Activated naive CD4-positive, alpha-beta T cell treated with anti-CD3 and anti-CD28 coated beads, Interleukin-2, amount 50 U/mL, for 24 hours (primary cell): ENCODE results near the gene KCND1.

Source experiments
- H3K27ac Mint-ChIP-seq: one replicate; pipeline ENCODE4 v1.8.0; 2021; ENCODE audit warnings: mild to moderate bottlenecking, mixed read lengths
- H3K27me3 Mint-ChIP-seq: one replicate; pipeline ENCODE4 v1.8.0; 2021; ENCODE audit warnings: mixed read lengths
- H3K36me3 Mint-ChIP-seq: one replicate; pipeline ENCODE4 v1.8.0; 2021; ENCODE audit warnings: mixed read lengths
- H3K4me1 Mint-ChIP-seq: one replicate; pipeline ENCODE4 v1.8.0; 2021; ENCODE audit warnings: mixed read lengths
- H3K4me3 Mint-ChIP-seq: one replicate; pipeline ENCODE4 v1.8.0; 2021; ENCODE audit warnings: mild to moderate bottlenecking, mixed read lengths
- H3K9me3 Mint-ChIP-seq: one replicate; pipeline ENCODE4 v1.8.0; 2021; ENCODE audit warnings: mixed read lengths

Gene KCND1

GRCh38 chrX:48971249-48972219, at the start of gene KCND1:
Gene KCND1, minus strand, starts transcription at chrX:48971844. Its CDS starts 1,573 bp downstream, at chrX:48970271.
- peaks cover 12% of the 10 kb centered on the region for H3K4me1 Mint-ChIP-seq
- H3K27me3 Mint-ChIP-seq, result no peaks in the 10 kb centered on the region
- peak within 1 kb of the TSS; percentile 72 for H3K4me3 Mint-ChIP-seq
- H3K27ac Mint-ChIP-seq, result no peak within 1 kb of the TSS
- H3K9me3 Mint-ChIP-seq, result no peaks in the 10 kb centered on the region
- peaks cover 4% of the 10 kb centered on the region for H3K36me3 Mint-ChIP-seq

GRCh38 chrX:49019599-49020249, 48.1 kb upstream of the KCND1 start:
- no peak overlapping the region for H3K4me3 Mint-ChIP-seq
- H3K27ac Mint-ChIP-seq, result no peak overlapping the region
- H3K9me3 Mint-ChIP-seq, result no peaks in the 10 kb centered on the region

GRCh38 chrX:49019050-49019449, 47.4 kb upstream of the KCND1 start:
- H3K4me1 Mint-ChIP-seq, result no peaks in the 10 kb centered on the region
- no peak overlapping the region for H3K27ac Mint-ChIP-seq
- no peaks in the 10 kb centered on the region for H3K9me3 Mint-ChIP-seq
- no peaks in the 10 kb centered on the region for H3K36me3 Mint-ChIP-seq
- H3K4me3 Mint-ChIP-seq, result no peak overlapping the region
- H3K27me3 Mint-ChIP-seq, result no peaks in the 10 kb centered on the region

More at GRCh38 chrX:49019599-49020249, 48.1 kb upstream of the KCND1 start:
- Mint-ChIP-seq H3K36me3 (no peaks in the 10 kb centered on the region), H3K27me3 (no peaks in the 10 kb centered on the region), H3K4me1 (no peaks in the 10 kb centered on the region)

GRCh38 chrX:49003696-49004095, 32.1 kb upstream of the KCND1 start:
- Mint-ChIP-seq H3K27me3 (no peaks in the 10 kb centered on the region), H3K36me3 (peaks cover 3% of the 10 kb centered on the region), H3K27ac (peak overlapping the region; percentile 38), H3K4me1 (peaks cover 22% of the 10 kb centered on the region), H3K4me3 (peak overlapping the region; percentile 62), H3K9me3 (no peaks in the 10 kb centered on the region)

GRCh38 chrX:49002091-49002935, 30.7 kb upstream of the KCND1 start, which contains the start of gene GRIPAP1:
Gene GRIPAP1, minus strand, starts transcription at chrX:49002264. Its CDS starts 35 bp downstream, at chrX:49002229.
- H3K9me3 Mint-ChIP-seq, result no peaks in the 10 kb centered on the region
- H3K4me3 Mint-ChIP-seq, result peak within 1 kb of the TSS; percentile 99
- peak within 1 kb of the TSS; percentile 98 for H3K27ac Mint-ChIP-seq
- H3K4me1 Mint-ChIP-seq, result peaks cover 35% of the 10 kb centered on the region
- no peaks in the 10 kb centered on the region for H3K27me3 Mint-ChIP-seq
- peaks cover 12% of the 10 kb centered on the region for H3K36me3 Mint-ChIP-seq

GRCh38 chrX:49001521-49002090, 30.0 kb upstream of the KCND1 start:
- Mint-ChIP-seq H3K27ac (peak overlapping the region; percentile 98), H3K36me3 (peaks cover 15% of the 10 kb centered on the region), H3K4me3 (peak overlapping the region; percentile 99), H3K27me3 (no peaks in the 10 kb centered on the region), H3K9me3 (no peaks in the 10 kb centered on the region), H3K4me1 (peaks cover 40% of the 10 kb centered on the region)

GRCh38 chrX:49000636-49001035, 29.0 kb upstream of the KCND1 start:
- H3K27me3 Mint-ChIP-seq, result no peaks in the 10 kb centered on the region
- peaks cover 42% of the 10 kb centered on the region for H3K4me1 Mint-ChIP-seq

GRCh38 chrX:48999030-48999429, 27.4 kb upstream of the KCND1 start:
- Mint-ChIP-seq H3K9me3 (no peaks in the 10 kb centered on the region), H3K36me3 (peaks cover 15% of the 10 kb centered on the region), H3K27me3 (no peaks in the 10 kb centered on the region), H3K4me1 (peaks cover 42% of the 10 kb centered on the region), H3K27ac (no peak overlapping the region), H3K4me3 (no peak overlapping the region)

More at GRCh38 chrX:49000636-49001035, 29.0 kb upstream of the KCND1 start:
- Mint-ChIP-seq H3K27ac (no peak overlapping the region), H3K4me3 (peak overlapping the region; percentile 99), H3K9me3 (no peaks in the 10 kb centered on the region), H3K36me3 (peaks cover 15% of the 10 kb centered on the region)

- no peak overlapping the region for H3K27ac Mint-ChIP-seq
- H3K4me1 Mint-ChIP-seq, result peaks cover 42% of the 10 kb centered on the region
- H3K27me3 Mint-ChIP-seq, result no peaks in the 10 kb centered on the region
- peaks cover 15% of the 10 kb centered on the region for H3K36me3 Mint-ChIP-seq
- no peak overlapping the region for H3K4me3 Mint-ChIP-seq
- no peaks in the 10 kb centered on the region for H3K9me3 Mint-ChIP-seq
These were observed 26.7 kb upstream of the KCND1 start for GRCh38 chrX:48998391-48998790.

- H3K27ac Mint-ChIP-seq, result peak overlapping the region; percentile 84
- peaks cover 15% of the 10 kb centered on the region for H3K36me3 Mint-ChIP-seq
- H3K27me3 Mint-ChIP-seq, result no peaks in the 10 kb centered on the region
- H3K9me3 Mint-ChIP-seq, result no peaks in the 10 kb centered on the region
- peaks cover 42% of the 10 kb centered on the region for H3K4me1 Mint-ChIP-seq
- H3K4me3 Mint-ChIP-seq, result peak overlapping the region; percentile 44
These were observed 26.2 kb upstream of the KCND1 start for GRCh38 chrX:48997865-48998264.

GRCh38 chrX:48997455-48997854, 25.8 kb upstream of the KCND1 start:
- no peaks in the 10 kb centered on the region for H3K9me3 Mint-ChIP-seq
- peak overlapping the region; percentile 44 for H3K4me3 Mint-ChIP-seq
- peak overlapping the region; percentile 84 for H3K27ac Mint-ChIP-seq
- no peaks in the 10 kb centered on the region for H3K27me3 Mint-ChIP-seq
- H3K4me1 Mint-ChIP-seq, result peaks cover 42% of the 10 kb centered on the region
- peaks cover 15% of the 10 kb centered on the region for H3K36me3 Mint-ChIP-seq

- H3K4me1 Mint-ChIP-seq, result peaks cover 42% of the 10 kb centered on the region
- peaks cover 15% of the 10 kb centered on the region for H3K36me3 Mint-ChIP-seq
- H3K9me3 Mint-ChIP-seq, result no peaks in the 10 kb centered on the region
- peak overlapping the region; percentile 17 for H3K27ac Mint-ChIP-seq
- no peaks in the 10 kb centered on the region for H3K27me3 Mint-ChIP-seq
- H3K4me3 Mint-ChIP-seq, result peak overlapping the region; percentile 39
These were observed 25.3 kb upstream of the KCND1 start for GRCh38 chrX:48996969-48997368.

- peaks cover 3% of the 10 kb centered on the region for H3K36me3 Mint-ChIP-seq
- no peak overlapping the region for H3K27ac Mint-ChIP-seq
- H3K9me3 Mint-ChIP-seq, result no peaks in the 10 kb centered on the region
- H3K27me3 Mint-ChIP-seq, result no peaks in the 10 kb centered on the region
- H3K4me3 Mint-ChIP-seq, result no peak overlapping the region
- H3K4me1 Mint-ChIP-seq, result peaks cover 7% of the 10 kb centered on the region
These were observed 20.7 kb upstream of the KCND1 start for GRCh38 chrX:48992341-48992740.

GRCh38 chrX:48989483-48989882, 17.8 kb upstream of the KCND1 start:
- Mint-ChIP-seq H3K4me1 (no peaks in the 10 kb centered on the region), H3K27ac (no peak overlapping the region), H3K4me3 (no peak overlapping the region), H3K9me3 (no peaks in the 10 kb centered on the region), H3K27me3 (no peaks in the 10 kb centered on the region), H3K36me3 (peaks cover 2% of the 10 kb centered on the region)

- H3K27me3 Mint-ChIP-seq, result no peaks in the 10 kb centered on the region
- H3K36me3 Mint-ChIP-seq, result peaks cover 6% of the 10 kb centered on the region
- H3K9me3 Mint-ChIP-seq, result no peaks in the 10 kb centered on the region
- H3K27ac Mint-ChIP-seq, result no peak overlapping the region
- no peak overlapping the region for H3K4me3 Mint-ChIP-seq
- H3K4me1 Mint-ChIP-seq, result no peaks in the 10 kb centered on the region
These were observed 12.3 kb upstream of the KCND1 start for GRCh38 chrX:48983896-48984295.
